Superior temporal gyrus (tissue), 1 donor: ENCODE data around the gene PTPRU.

ENCODE experiments used
- DNase-seq: peaks from one replicate; pipeline ENCODE4 v3.0.0-alpha.2; 2016; ENCODE audit errors: extremely low spot score

The PTPRU gene

GRCh38 chr1:29245261-29245660, 8.9 kb downstream of the PTPRU start:
- no peak for DNase-seq

- peak; percentile 68 for DNase-seq
These were observed 9.6 kb downstream of the PTPRU start for GRCh38 chr1:29245876-29246275.

- no peak for DNase-seq
These were observed 10.7 kb downstream of the PTPRU start for GRCh38 chr1:29247044-29247443.

GRCh38 chr1:29247571-29248273, 11.4 kb downstream of the PTPRU start:
- no peak for DNase-seq

GRCh38 chr1:29248409-29248808, 12.1 kb downstream of the PTPRU start:
- DNase-seq = no peak

- DNase-seq = no peak
These were observed 12.9 kb downstream of the PTPRU start for GRCh38 chr1:29249170-29249691.

- DNase-seq = no peak
These were observed 13.7 kb downstream of the PTPRU start for GRCh38 chr1:29249951-29250581.

- no peak for DNase-seq
These were observed 15.1 kb downstream of the PTPRU start for GRCh38 chr1:29251164-29252124.

- DNase-seq = no peak
These were observed 16.9 kb downstream of the PTPRU start for GRCh38 chr1:29253180-29253579.

GRCh38 chr1:29254346-29254745, 18.0 kb downstream of the PTPRU start:
- no peak for DNase-seq

GRCh38 chr1:29255134-29255666, 18.9 kb downstream of the PTPRU start:
- DNase-seq = no peak

GRCh38 chr1:29256394-29256793, 20.1 kb downstream of the PTPRU start:
- no peak for DNase-seq

GRCh38 chr1:29256979-29257804, 20.9 kb downstream of the PTPRU start:
- no peak for DNase-seq

- no peak for DNase-seq
These were observed 22.1 kb downstream of the PTPRU start for GRCh38 chr1:29258189-29258975.

- DNase-seq = no peak
These were observed 22.9 kb downstream of the PTPRU start for GRCh38 chr1:29258976-29259801.

GRCh38 chr1:29259802-29260441, 23.6 kb downstream of the PTPRU start:
- no peak for DNase-seq

- DNase-seq = no peak
These were observed 24.2 kb downstream of the PTPRU start for GRCh38 chr1:29260531-29260930.

GRCh38 chr1:29264773-29265389, 28.6 kb downstream of the PTPRU start:
- DNase-seq = no peak
